MCF 10A (cell line): ENCODE data around the gene ABHD12. TPM values are rescaled to one million over a fixed set of nuclear protein-coding genes. Genes with fewer than 3 reads are reported as not detected.

ENCODE experiments used
- BruUV-seq: library from RNA; stranded (reverse); fragments of 400-500 nt; replicated peaks from 2 replicates; lab custom pipeline; 2021; lab: Mats Ljungman, UMichigan
- CTCF ChIA-PET: fragments of 300-600 bp; sonication (Branson Sonifier 250); formaldehyde crosslinking; extraction: SDS; loops from one replicate; lab custom pipeline; 2021; ENCODE audit warnings: antibody characterized with exemption, inconsistent platforms; lab: Yijun Ruan, JAX
- POLR2A ChIA-PET: fragments of 300-600, 350-650 bp; sonication (Branson Sonifier 250); formaldehyde crosslinking; extraction: SDS; loops from one replicate; lab custom pipeline; 2020; ENCODE audit warnings: antibody characterized with exemption, inconsistent platforms; lab: Yijun Ruan, JAX
- DNase-seq: peaks from one replicate; pipeline ENCODE4 v3.0.0-alpha.2; 2018; ENCODE audit not compliant: unreplicated experiment
- H3K27ac Mint-ChIP-seq: one replicate; pipeline ENCODE4 v1.8.0; 2022; ENCODE audit warnings: mild to moderate bottlenecking, low read depth, mixed read lengths; ENCODE audit not compliant: unreplicated experiment
- H3K27me3 Mint-ChIP-seq: one replicate; pipeline ENCODE4 v1.8.0; 2022; ENCODE audit warnings: mixed read lengths; ENCODE audit not compliant: insufficient read depth, unreplicated experiment
- H3K36me3 Mint-ChIP-seq: one replicate; pipeline ENCODE4 v1.8.0; 2022; ENCODE audit warnings: mild to moderate bottlenecking, moderate library complexity, mixed read lengths; ENCODE audit not compliant: insufficient read depth, unreplicated experiment
- H3K4me1 Mint-ChIP-seq: one replicate; pipeline ENCODE4 v1.8.0; 2022; ENCODE audit warnings: mixed read lengths; ENCODE audit not compliant: insufficient read depth, unreplicated experiment
- H3K4me3 Mint-ChIP-seq: one replicate; pipeline ENCODE4 v1.8.0; 2022; ENCODE audit warnings: mild to moderate bottlenecking, moderate library complexity, mixed read lengths; ENCODE audit not compliant: unreplicated experiment
- H3K9me3 Mint-ChIP-seq: one replicate; pipeline ENCODE4 v1.8.0; 2022; ENCODE audit warnings: mixed read lengths; ENCODE audit not compliant: unreplicated experiment
- CTCF ChIP-seq: fragments of 200-600 bp; IDR thresholded peaks from one replicate; pipeline ENCODE4 v1.8.0; 2022; ENCODE audit warnings: antibody characterized with exemption, mild to moderate bottlenecking; ENCODE audit not compliant: unreplicated experiment
- intact Hi-C: fragments of 100-400 bp; cut with micrococcal nuclease; formaldehyde crosslinking; loops from 2 replicates; pipeline ENCODE4 v1.14.1; 2022
- total RNA-seq: library from RNA; stranded (reverse); gene quantifications from 2 replicates; pipeline ENCODE4 v1.2.3, GENCODE V29; 2022

The ABHD12 gene
- total RNA-seq, 1 experiment from 2014 or later: 18.6 TPM

GRCh38 chr20:25254571-25254970 is 136.1 kb downstream of the ABHD12 start:
- no peak for TF ChIP-seq CTCF
- DNase-seq: no peak
- intact Hi-C loops: loop anchor here (5.0 kb wide), 1 partner anchor 143 kb away; no protein-coding TSS in a partner anchor
- H3K9me3 Mint-ChIP-seq: no peaks in the 10 kb centered on the region
- no peaks in the 10 kb centered on the region for H3K27me3 Mint-ChIP-seq
- peak overlapping the region; percentile 93 for H3K4me3 Mint-ChIP-seq
- peak overlapping the region; percentile 87 for H3K27ac Mint-ChIP-seq
- peaks cover 81% of the 10 kb centered on the region for H3K36me3 Mint-ChIP-seq
- BruUV-seq: no TSS peak
- POLR2A ChIA-PET: interaction anchor here (0.6 to 15.4 kb wide), 22 partner anchors 7 to 1884 kb away, joined by 3 to 517 read pairs (median 6); partner anchors contain the start of genes APMAP, GINS1 and PYGB
- H3K4me1 Mint-ChIP-seq: peaks cover 43% of the 10 kb centered on the region
- CTCF ChIA-PET: interaction anchor here (0.6 to 2.4 kb wide), 15 partner anchors 8 to 1914 kb away, joined by 3 to 14 read pairs (median 5); no protein-coding TSS in a partner anchor

- H3K4me3 Mint-ChIP-seq: peak overlapping the region; percentile 93
- H3K27ac Mint-ChIP-seq: peak overlapping the region; percentile 65
- peaks cover 40% of the 10 kb centered on the region for H3K4me1 Mint-ChIP-seq
- H3K27me3 Mint-ChIP-seq: no peaks in the 10 kb centered on the region
- intact Hi-C loops: loop anchor here (5.0 kb wide), 1 partner anchor 144 kb away; no protein-coding TSS in a partner anchor
- H3K9me3 Mint-ChIP-seq: no peaks in the 10 kb centered on the region
- BruUV-seq: no TSS peak
- CTCF ChIA-PET: interaction anchor here (0.6 to 2.4 kb wide), 11 partner anchors 18 to 1913 kb away, joined by 3 to 14 read pairs (median 5); no protein-coding TSS in a partner anchor
- H3K36me3 Mint-ChIP-seq: peaks cover 79% of the 10 kb centered on the region
- POLR2A ChIA-PET: interaction anchor here (0.5 to 15.4 kb wide), 19 partner anchors 7 to 1884 kb away, joined by 3 to 517 read pairs (median 7); partner anchors contain the start of genes APMAP and PYGB
- DNase-seq: no peak
- no peak for TF ChIP-seq CTCF
Measured at GRCh38 chr20:25253606-25254275, 136.9 kb downstream of the ABHD12 start.

GRCh38 chr20:25252686-25253421 is 137.8 kb downstream of the ABHD12 start:
- H3K4me1 Mint-ChIP-seq: peaks cover 37% of the 10 kb centered on the region
- H3K27ac Mint-ChIP-seq: peak overlapping the region; percentile 77
- TF ChIP-seq CTCF: no peak
- ChIA-PET CTCF (interaction anchor here (0.6 to 4.4 kb wide), 13 partner anchors 17 to 261 kb away, joined by 3 to 27 read pairs (median 5); no protein-coding TSS in a partner anchor), POLR2A (interaction anchor here (0.6 to 15.4 kb wide), 15 partner anchors 10 to 260 kb away, joined by 4 to 517 read pairs (median 9); partner anchors contain the start of genes APMAP, ENTPD6 and GINS1)
- H3K4me3 Mint-ChIP-seq: peak overlapping the region; percentile 93
- H3K36me3 Mint-ChIP-seq: peaks cover 73% of the 10 kb centered on the region
- intact Hi-C loops: loop anchor here (5.0 kb wide), 1 partner anchor 144 kb away; no protein-coding TSS in a partner anchor
- H3K9me3 Mint-ChIP-seq: no peaks in the 10 kb centered on the region
- DNase-seq: no peak
- H3K27me3 Mint-ChIP-seq: no peaks in the 10 kb centered on the region
- BruUV-seq: no TSS peak
